ENCODE data around the gene STXBP4.

DNA sequence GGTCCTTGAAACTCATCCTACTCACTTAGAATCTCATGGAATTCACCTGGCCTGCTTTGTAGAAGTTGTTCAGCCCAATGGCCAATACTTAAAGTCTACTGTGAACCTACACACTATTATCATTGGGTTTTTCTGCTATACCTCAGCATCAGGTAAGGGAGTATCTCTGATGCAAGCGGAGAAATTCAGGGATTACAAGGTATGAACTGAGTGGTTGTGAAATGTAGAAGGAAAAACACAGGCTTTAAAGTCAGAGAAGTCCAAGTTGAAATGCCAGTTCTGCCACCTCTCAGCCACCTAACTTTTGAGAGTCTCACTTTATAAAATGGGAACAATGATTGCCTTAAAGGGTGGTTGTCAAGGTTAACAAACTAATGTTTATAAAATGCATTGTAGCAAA lies 31.1 kb upstream of the STXBP4 start:
- no peak for TF ChIP-seq CTCF (IDR thresholded peaks at IDR 0.05; ENCODE audit: low read length)
- no peak for TF ChIP-seq EZH2 (IDR thresholded peaks at IDR 0.05; ENCODE audit: borderline replicate concordance, low read length)

Data from OCI-LY1 (cell line).